ES-I3 (cell line): ENCODE data around the gene CREB1.

Experiments
- H3K36me3 ChIP-seq: 2 replicates; pipeline ENCODE4 v1.6.1; 2013; ENCODE audit warnings: mild to moderate bottlenecking, low read length, control low read depth, moderate library complexity; ENCODE audit not compliant: insufficient read depth
- H3K4me1 ChIP-seq: 2 replicates; pipeline ENCODE4 v1.6.1; 2013; ENCODE audit warnings: mild to moderate bottlenecking, control low read depth, low read length; ENCODE audit not compliant: insufficient read depth
- H3K9ac ChIP-seq: 2 replicates; pipeline ENCODE4 v1.6.1; 2013; ENCODE audit warnings: low read depth, mild to moderate bottlenecking, low read length, moderate library complexity
- H3K9me3 ChIP-seq: 2 replicates; pipeline ENCODE4 v1.6.1; 2013; ENCODE audit warnings: mild to moderate bottlenecking, low read length, moderate library complexity; ENCODE audit not compliant: control insufficient read depth, insufficient read depth

CREB1 gene

GRCh38 chr2:207541933-207542332 lies 12.2 kb downstream of the CREB1 start:
- Histone ChIP-seq H3K9me3 (no peaks in the 10 kb centered on the region), H3K9ac (no peak overlapping the region), H3K36me3 (no peaks in the 10 kb centered on the region), H3K4me1 (no peaks in the 10 kb centered on the region)

- H3K36me3 ChIP-seq: no peaks in the 10 kb centered on the region
- no peak overlapping the region for H3K9ac ChIP-seq
- H3K4me1 ChIP-seq: no peaks in the 10 kb centered on the region
- H3K9me3 ChIP-seq: no peaks in the 10 kb centered on the region
Observed at GRCh38 chr2:207543272-207543671, 13.5 kb downstream of the CREB1 start.

- no peaks in the 10 kb centered on the region for H3K36me3 ChIP-seq
- H3K9ac ChIP-seq: no peak overlapping the region
- H3K9me3 ChIP-seq: no peaks in the 10 kb centered on the region
- peaks cover 7% of the 10 kb centered on the region for H3K4me1 ChIP-seq
Observed at GRCh38 chr2:207546822-207547221, 17.1 kb downstream of the CREB1 start.

GRCh38 chr2:207549145-207549544 lies 19.4 kb downstream of the CREB1 start:
- H3K9me3 ChIP-seq: no peaks in the 10 kb centered on the region
- H3K36me3 ChIP-seq: no peaks in the 10 kb centered on the region
- H3K9ac ChIP-seq: no peak overlapping the region
- H3K4me1 ChIP-seq: peaks cover 7% of the 10 kb centered on the region

GRCh38 chr2:207558079-207558491 lies 28.3 kb downstream of the CREB1 start:
- H3K4me1 ChIP-seq: peaks cover 9% of the 10 kb centered on the region; the same call in 1 of the 2 replicates
- peaks cover 13% of the 10 kb centered on the region for H3K36me3 ChIP-seq
- H3K9ac ChIP-seq: no peak overlapping the region
- no peaks in the 10 kb centered on the region for H3K9me3 ChIP-seq

- Histone ChIP-seq H3K4me1 (peaks cover 9% of the 10 kb centered on the region; the same call in 1 of the 2 replicates), H3K36me3 (peaks cover 13% of the 10 kb centered on the region), H3K9me3 (no peaks in the 10 kb centered on the region), H3K9ac (no peak overlapping the region)
Observed at GRCh38 chr2:207561386-207562080, 31.8 kb downstream of the CREB1 start.

- Histone ChIP-seq H3K36me3 (peaks cover 6% of the 10 kb centered on the region), H3K9me3 (no peaks in the 10 kb centered on the region), H3K4me1 (peaks cover 7% of the 10 kb centered on the region; the same call in 1 of the 2 replicates), H3K9ac (no peak overlapping the region)
Observed at GRCh38 chr2:207565736-207566500, 36.2 kb downstream of the CREB1 start.

GRCh38 chr2:207567671-207568070 lies 37.9 kb downstream of the CREB1 start:
- Histone ChIP-seq H3K9me3 (no peaks in the 10 kb centered on the region), H3K36me3 (peaks cover 13% of the 10 kb centered on the region; the same call in 1 of the 2 replicates), H3K4me1 (no peaks in the 10 kb centered on the region), H3K9ac (no peak overlapping the region)

GRCh38 chr2:207571370-207571769 lies 41.6 kb downstream of the CREB1 start:
- peaks cover 10% of the 10 kb centered on the region; the same call in 1 of the 2 replicates for H3K36me3 ChIP-seq

GRCh38 chr2:207584952-207585351 lies 55.2 kb downstream of the CREB1 start:
- peaks cover 23% of the 10 kb centered on the region for H3K36me3 ChIP-seq
- no peak overlapping the region for H3K9ac ChIP-seq
- no peaks in the 10 kb centered on the region for H3K4me1 ChIP-seq
- no peaks in the 10 kb centered on the region for H3K9me3 ChIP-seq

More at GRCh38 chr2:207571370-207571769, 41.6 kb downstream of the CREB1 start:
- Histone ChIP-seq H3K4me1 (no peaks in the 10 kb centered on the region), H3K9ac (no peak overlapping the region), H3K9me3 (no peaks in the 10 kb centered on the region)

GRCh38 chr2:207587305-207587704 lies 57.5 kb downstream of the CREB1 start:
- H3K9me3 ChIP-seq: no peaks in the 10 kb centered on the region
- no peak overlapping the region for H3K9ac ChIP-seq
- peaks cover 16% of the 10 kb centered on the region for H3K36me3 ChIP-seq
- no peaks in the 10 kb centered on the region for H3K4me1 ChIP-seq

- Histone ChIP-seq H3K9me3 (no peaks in the 10 kb centered on the region), H3K9ac (no peak overlapping the region), H3K4me1 (no peaks in the 10 kb centered on the region), H3K36me3 (peaks cover 16% of the 10 kb centered on the region)
Observed at GRCh38 chr2:207589143-207589542, 59.4 kb downstream of the CREB1 start.

GRCh38 chr2:207593277-207593676 lies 63.5 kb downstream of the CREB1 start:
- Histone ChIP-seq H3K36me3 (peaks cover 13% of the 10 kb centered on the region), H3K9ac (no peak overlapping the region), H3K9me3 (no peaks in the 10 kb centered on the region), H3K4me1 (no peaks in the 10 kb centered on the region)

- H3K4me1 ChIP-seq: no peaks in the 10 kb centered on the region
- no peaks in the 10 kb centered on the region for H3K9me3 ChIP-seq
- no peak overlapping the region for H3K9ac ChIP-seq
- H3K36me3 ChIP-seq: peaks cover 13% of the 10 kb centered on the region
Observed at GRCh38 chr2:207594264-207594663, 64.5 kb downstream of the CREB1 start.

- Histone ChIP-seq H3K9me3 (no peaks in the 10 kb centered on the region), H3K4me1 (no peaks in the 10 kb centered on the region), H3K36me3 (peaks cover 13% of the 10 kb centered on the region), H3K9ac (no peak overlapping the region)
Observed at GRCh38 chr2:207594731-207595130, 65.0 kb downstream of the CREB1 start.
